Activated CD8-positive, alpha-beta memory T cell treated with anti-CD3 and anti-CD28 coated beads, Interleukin-2, amount 10 ng/mL, durations not matched to agents 7 days and 5 days (primary cell): Measurements from ENCODE around the gene ANKRD65. TPM values are rescaled to one million over a fixed set of nuclear protein-coding genes. Genes with fewer than 3 reads are reported as not detected.
"Not testable (repeated sequence)": the region's sequence is repeated elsewhere in the genome, so short reads cannot be mapped to it uniquely, and the experiment has no call there.

ENCODE experiments used
- ATAC-seq: fragments of 150-1000 bp; cut with Tn5 transposase; one replicate; pipeline ENCODE4 v1.10.0; 2021; ENCODE audit warnings: moderate library complexity
- CTCF ChIA-PET: fragments of 350-600 bp; sonication (Branson Sonifier 250); formaldehyde crosslinking; loops from one replicate; lab custom pipeline; 2021; ENCODE audit warnings: antibody characterized with exemption; lab: Charles Lee
- DNase-seq: peaks from one replicate; pipeline ENCODE4 v3.0.0-alpha.2; 2020
- H3K27ac Mint-ChIP-seq: one replicate; pipeline ENCODE4 v1.8.0; 2021; ENCODE audit warnings: mild to moderate bottlenecking, mixed read lengths
- H3K27me3 Mint-ChIP-seq: one replicate; pipeline ENCODE4 v1.8.0; 2021; ENCODE audit warnings: mixed read lengths
- H3K36me3 Mint-ChIP-seq: one replicate; pipeline ENCODE4 v1.8.0; 2021; ENCODE audit warnings: mild to moderate bottlenecking, mixed read lengths
- H3K4me1 Mint-ChIP-seq: one replicate; pipeline ENCODE4 v1.8.0; 2021; ENCODE audit warnings: mixed read lengths
- H3K4me3 Mint-ChIP-seq: one replicate; pipeline ENCODE4 v1.8.0; 2021; ENCODE audit warnings: mild to moderate bottlenecking, moderate library complexity, mixed read lengths
- H3K9me3 Mint-ChIP-seq: one replicate; pipeline ENCODE4 v1.8.0; 2022; ENCODE audit warnings: low read depth, mixed read lengths
- total RNA-seq, 2 experiments: library from RNA; stranded (reverse); gene quantifications; one replicate each; pipeline ENCODE4 v1.2.3, GENCODE V29; 2021

The ANKRD65 gene
- total RNA-seq, 2 experiments from 2014 or later: not detected

DNA sequence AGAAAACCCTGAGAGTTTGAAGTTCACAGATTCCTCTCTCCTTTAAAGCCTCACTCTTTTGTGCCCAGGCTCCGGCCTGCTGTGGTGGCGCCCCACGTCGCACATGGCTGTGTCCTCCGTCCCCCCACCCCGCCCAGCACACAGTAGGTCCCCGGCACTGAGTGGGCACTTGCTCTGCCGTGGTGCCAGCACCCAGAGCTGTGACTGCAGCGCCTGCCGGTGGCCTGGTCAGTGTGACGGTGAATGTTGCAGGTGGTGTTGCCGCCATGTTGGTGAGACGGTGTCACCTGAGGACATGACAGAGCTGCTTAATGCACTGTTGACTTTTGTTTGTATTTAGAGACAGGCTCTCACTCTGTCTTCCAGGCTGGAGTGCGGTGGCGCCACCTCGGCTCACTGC, 31.8 kb upstream of the ANKRD65 start:
- no peaks in the 10 kb centered on the region for H3K4me1 Mint-ChIP-seq
- DNase-seq (no peak), ATAC-seq (no peak)
- CTCF ChIA-PET: no interaction called here
- H3K27me3 Mint-ChIP-seq: peaks cover 6% of the 10 kb centered on the region
- no peaks in the 10 kb centered on the region for H3K36me3 Mint-ChIP-seq
- no peak overlapping the region for H3K4me3 Mint-ChIP-seq
- H3K9me3 Mint-ChIP-seq: no peaks in the 10 kb centered on the region
- H3K27ac Mint-ChIP-seq: no peak overlapping the region

DNA sequence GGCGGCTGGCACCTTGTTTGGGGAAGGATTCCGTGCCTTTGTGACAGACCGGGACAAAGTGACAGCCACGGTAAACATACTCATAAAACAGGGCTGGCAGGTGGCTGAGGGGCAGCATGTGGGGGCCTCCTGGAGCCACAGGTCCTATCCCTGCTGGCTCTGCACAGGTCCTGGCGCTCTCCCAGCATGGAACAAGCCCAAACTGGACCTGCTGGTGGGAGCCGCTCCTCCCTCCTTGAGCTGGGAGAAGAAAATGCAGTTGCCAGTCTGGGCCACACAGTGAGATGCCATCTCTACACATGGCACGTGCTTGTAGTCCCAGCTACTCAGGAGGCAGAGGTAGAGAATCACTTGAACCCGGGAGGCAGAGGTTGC, 31.3 kb upstream of the ANKRD65 start:
- CTCF ChIA-PET, H3K27me3 Mint-ChIP-seq, H3K27ac Mint-ChIP-seq, H3K9me3 Mint-ChIP-seq, ATAC-seq, H3K36me3 Mint-ChIP-seq, H3K4me3 Mint-ChIP-seq, DNase-seq, H3K4me1 Mint-ChIP-seq: not testable (repeated sequence)

DNA sequence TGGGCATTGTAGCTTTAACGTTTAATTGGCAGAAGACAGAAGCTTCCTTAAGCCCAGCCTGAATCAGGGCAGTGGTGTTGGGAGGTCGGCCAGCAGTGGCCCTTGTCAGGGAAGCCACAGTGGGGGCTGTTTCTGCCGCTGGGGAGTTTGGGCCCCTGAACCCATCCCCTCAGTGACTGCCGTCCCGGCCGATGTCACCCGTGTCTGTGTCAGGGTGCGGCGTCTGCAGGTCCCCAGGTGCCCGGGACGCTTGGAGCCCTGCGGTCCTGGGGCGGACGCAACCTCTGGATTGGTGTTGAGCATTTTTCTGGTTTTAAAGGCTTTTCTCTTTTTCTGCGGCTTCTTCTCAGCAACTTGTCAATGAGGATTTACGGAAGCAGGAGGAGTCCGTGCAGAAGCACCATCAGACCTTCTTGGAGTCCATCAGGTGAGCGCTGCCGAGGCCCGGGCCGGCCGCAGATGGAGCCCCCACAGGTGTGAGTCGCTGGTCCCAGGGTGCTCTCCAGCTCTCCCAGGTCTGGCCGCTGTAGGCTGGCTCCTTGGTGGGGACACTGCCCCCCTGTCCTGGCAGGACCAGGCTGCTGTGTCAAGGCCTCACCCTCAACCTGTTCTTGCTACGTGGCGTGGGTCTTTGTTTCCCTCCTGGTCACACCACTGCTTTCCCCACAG, 30.8 kb upstream of the ANKRD65 start:
- DNase-seq: no peak
- no peak overlapping the region for H3K27ac Mint-ChIP-seq
- no peak for ATAC-seq
- H3K9me3 Mint-ChIP-seq: no peaks in the 10 kb centered on the region
- H3K4me1 Mint-ChIP-seq: no peaks in the 10 kb centered on the region
- CTCF ChIA-PET: no interaction called here
- peaks cover 6% of the 10 kb centered on the region for H3K27me3 Mint-ChIP-seq
- no peak overlapping the region for H3K4me3 Mint-ChIP-seq
- H3K36me3 Mint-ChIP-seq: no peaks in the 10 kb centered on the region

DNA sequence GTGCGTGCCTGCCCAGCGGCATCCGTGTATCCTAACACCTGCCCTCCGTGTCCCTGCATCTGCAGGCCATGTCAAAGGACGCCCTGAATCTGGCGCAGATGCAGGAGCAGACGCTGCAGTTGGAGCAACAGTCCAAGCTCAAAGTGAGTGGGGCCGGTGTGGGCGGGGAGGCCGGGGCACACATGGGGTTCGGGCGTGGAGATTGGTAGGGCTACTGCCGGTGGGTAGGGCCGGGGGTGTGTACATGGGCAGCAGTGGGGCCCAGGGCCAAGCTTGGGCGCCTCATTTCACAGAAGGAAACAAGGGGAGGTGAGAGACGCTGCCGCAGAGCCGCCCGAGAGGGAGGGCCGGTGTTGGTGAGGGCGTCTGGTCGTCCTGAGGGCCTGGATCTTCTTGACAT, 29.5 kb upstream of the ANKRD65 start:
- not testable (repeated sequence) for H3K27me3 Mint-ChIP-seq, ATAC-seq, H3K27ac Mint-ChIP-seq, H3K36me3 Mint-ChIP-seq, H3K4me3 Mint-ChIP-seq, H3K9me3 Mint-ChIP-seq, DNase-seq, H3K4me1 Mint-ChIP-seq
- CTCF ChIA-PET: interaction anchor here (1.0 kb wide), 1 partner anchor 10 kb away, joined by 3 read pairs; no protein-coding TSS in a partner anchor

DNA sequence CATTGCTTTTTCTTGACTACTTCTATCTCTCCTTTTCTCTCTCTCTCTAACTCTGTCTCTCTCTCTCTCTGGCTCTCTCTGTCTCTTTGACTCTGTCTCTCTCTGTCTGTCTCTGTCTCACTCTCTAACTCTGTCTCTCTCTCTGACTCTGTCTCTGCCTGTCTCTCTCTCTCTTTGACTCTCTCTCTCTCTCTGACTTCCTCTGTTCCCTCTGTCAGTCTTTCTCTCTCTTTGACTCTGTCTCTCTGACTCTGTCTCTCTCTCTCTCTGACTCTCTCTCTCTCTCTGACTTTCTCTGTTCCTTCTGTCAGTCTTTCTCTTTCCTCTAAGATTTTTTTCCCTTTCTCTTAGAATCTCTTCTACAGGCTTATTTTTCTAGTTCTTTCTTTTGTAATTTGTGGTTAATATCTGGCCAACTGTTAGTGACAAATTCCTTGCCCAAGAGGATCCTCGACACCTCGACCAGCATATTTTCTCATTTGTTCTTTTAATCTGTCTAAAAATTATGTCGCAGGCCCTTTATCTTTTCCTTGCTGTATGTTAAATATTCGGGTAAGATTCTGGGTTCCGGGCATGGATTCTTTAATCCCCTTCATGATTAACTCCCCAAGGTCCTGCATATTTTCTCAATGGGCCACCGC, 28.1 kb upstream of the ANKRD65 start, which contains the start of gene ATAD3C:
ATAD3C (plus strand) TSS at position 591 of the 641 bp plus-strand sequence. CDS start 995 bp downstream, outside the sequence.
- CTCF ChIA-PET: interaction anchor here (1.0 kb wide), 1 partner anchor 8 kb away, joined by 3 read pairs; no protein-coding TSS in a partner anchor
- H3K4me3 Mint-ChIP-seq: no peak within 1 kb of the TSS

DNA sequence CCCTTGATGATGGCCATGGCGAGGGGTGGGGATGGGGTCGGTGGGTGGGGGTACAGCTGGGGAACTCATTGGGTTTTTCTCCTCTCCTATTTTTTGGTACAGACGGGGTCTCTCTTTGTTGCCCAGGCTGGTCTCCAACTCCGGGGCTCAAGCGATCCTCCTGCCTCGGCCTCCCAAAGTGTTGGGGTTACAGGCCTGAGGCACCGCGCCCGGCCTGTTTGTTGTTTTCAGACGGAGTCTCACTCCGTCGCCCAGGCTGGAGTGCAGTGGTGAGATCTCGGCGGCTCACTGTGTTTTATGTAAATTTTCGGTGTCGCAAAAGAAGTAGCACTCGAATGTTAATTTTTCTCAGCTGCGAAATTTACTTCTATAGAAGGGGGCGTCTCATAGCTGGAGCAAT, 25.6 kb upstream of the ANKRD65 start:
- H3K27me3 Mint-ChIP-seq, DNase-seq, ATAC-seq, H3K4me3 Mint-ChIP-seq, H3K4me1 Mint-ChIP-seq, H3K27ac Mint-ChIP-seq, CTCF ChIA-PET, H3K36me3 Mint-ChIP-seq, H3K9me3 Mint-ChIP-seq: not testable (repeated sequence)

More for the DNA sequence above, 28.1 kb upstream of the ANKRD65 start, which contains the start of gene ATAD3C:
- Mint-ChIP-seq H3K9me3 (no peaks in the 10 kb centered on the region), H3K36me3 (no peaks in the 10 kb centered on the region), H3K27me3 (peaks cover 6% of the 10 kb centered on the region), H3K27ac (no peak within 1 kb of the TSS), H3K4me1 (no peaks in the 10 kb centered on the region)
- ATAC-seq (no peak), DNase-seq (no peak)

DNA sequence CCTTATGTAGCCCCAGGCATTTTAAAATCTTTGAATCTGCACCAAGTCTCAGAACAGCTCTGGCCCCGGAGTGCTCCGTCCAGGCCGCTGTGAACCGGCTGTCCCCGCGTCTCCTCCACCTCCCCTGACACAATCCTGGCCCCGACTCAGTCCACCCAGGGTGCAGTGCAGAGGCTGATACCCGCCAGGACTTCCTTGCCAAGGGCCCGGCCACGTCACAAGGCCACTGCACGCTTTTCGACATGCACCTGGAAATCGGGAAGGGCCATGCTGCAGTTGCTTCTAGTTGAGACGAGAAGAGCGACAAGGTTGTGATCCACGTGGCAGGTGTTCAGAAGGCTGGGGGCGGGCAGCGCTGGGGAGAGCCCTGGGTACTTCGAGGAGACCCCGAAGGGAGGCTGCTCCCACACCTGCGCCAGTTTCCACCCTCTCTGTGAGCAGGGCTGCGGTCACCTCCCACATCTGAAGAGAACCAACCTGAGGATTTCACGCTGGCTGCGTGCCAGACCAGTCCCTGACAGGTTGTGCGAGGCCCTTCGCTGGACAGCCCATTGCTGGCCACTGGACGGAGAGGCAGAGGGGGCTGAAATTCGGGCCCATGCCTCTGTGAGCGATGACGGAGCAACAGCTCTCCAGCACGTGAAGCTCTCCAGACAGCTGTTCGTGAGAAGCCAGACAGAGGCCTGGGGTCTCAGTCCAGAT, 21.1 kb upstream of the ANKRD65 start:
- no peak for ATAC-seq
- H3K27me3 Mint-ChIP-seq: no peaks in the 10 kb centered on the region
- CTCF ChIA-PET: interaction anchor here (0.9 to 2.5 kb wide), 5 partner anchors 13 to 63 kb away, joined by 3 to 13 read pairs (median 8); partner anchors contain the start of gene MRPL20

DNA sequence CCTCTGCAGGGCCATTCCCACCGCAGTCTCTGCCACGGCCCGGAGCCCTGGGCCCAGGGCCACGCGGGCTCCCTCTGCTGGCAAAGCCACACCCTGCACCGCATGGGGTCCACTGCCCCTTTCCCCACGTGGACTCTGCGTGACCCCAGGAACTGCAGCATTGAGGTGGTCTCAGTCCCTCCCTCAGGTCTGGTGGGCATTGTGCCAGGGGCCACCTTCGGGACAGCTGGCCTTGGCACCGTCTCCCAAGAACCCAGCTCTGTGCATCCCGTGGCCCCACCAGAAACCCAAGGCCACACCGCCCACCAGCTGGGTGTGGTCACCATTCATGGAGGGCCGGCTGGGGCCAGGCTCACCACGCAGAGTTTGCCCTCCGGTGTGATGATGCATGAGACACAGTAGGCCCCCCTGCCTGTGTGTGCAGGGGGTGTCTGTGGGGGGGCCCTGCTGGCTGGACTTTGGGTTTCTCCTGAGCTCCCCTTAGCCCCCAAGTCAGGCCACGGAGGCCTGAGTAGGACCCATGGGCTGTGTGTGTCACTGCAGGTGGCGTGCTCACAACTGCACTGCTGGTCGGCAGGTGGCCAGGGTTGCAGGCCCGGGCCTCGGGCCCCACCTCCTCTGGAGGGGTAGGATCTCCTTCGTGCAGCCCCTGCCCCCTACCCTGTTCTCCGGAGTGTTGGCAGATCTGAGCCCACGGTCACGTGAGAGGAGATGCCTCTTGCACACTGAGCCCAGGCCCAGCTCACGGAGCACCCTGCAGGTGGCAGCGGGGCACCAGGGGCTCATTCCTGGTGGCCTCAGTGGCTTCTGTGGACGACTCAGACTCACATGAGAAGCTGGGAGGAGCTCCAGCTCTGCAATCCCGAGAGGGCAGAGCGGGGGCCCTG, 20.2 kb upstream of the ANKRD65 start:
- Mint-ChIP-seq H3K27ac (no peak overlapping the region), H3K4me1 (peaks cover 1% of the 10 kb centered on the region), H3K36me3 (no peaks in the 10 kb centered on the region), H3K9me3 (no peaks in the 10 kb centered on the region), H3K4me3 (no peak overlapping the region), H3K27me3 (peaks cover 5% of the 10 kb centered on the region)
- peak; percentile 83 for ATAC-seq
- peak; percentile 59 for DNase-seq
- CTCF ChIA-PET: interaction anchor here (0.8 to 2.5 kb wide), 10 partner anchors 9 to 205 kb away, joined by 3 to 13 read pairs (median 3); partner anchors contain the start of genes ATAD3C, DVL1 and MRPL20

More for the DNA sequence above, 21.1 kb upstream of the ANKRD65 start:
- DNase-seq: no peak
- no peaks in the 10 kb centered on the region for H3K9me3 Mint-ChIP-seq
- H3K4me3 Mint-ChIP-seq: no peak overlapping the region
- no peak overlapping the region for H3K27ac Mint-ChIP-seq
- no peaks in the 10 kb centered on the region for H3K36me3 Mint-ChIP-seq
- H3K4me1 Mint-ChIP-seq: no peaks in the 10 kb centered on the region

DNA sequence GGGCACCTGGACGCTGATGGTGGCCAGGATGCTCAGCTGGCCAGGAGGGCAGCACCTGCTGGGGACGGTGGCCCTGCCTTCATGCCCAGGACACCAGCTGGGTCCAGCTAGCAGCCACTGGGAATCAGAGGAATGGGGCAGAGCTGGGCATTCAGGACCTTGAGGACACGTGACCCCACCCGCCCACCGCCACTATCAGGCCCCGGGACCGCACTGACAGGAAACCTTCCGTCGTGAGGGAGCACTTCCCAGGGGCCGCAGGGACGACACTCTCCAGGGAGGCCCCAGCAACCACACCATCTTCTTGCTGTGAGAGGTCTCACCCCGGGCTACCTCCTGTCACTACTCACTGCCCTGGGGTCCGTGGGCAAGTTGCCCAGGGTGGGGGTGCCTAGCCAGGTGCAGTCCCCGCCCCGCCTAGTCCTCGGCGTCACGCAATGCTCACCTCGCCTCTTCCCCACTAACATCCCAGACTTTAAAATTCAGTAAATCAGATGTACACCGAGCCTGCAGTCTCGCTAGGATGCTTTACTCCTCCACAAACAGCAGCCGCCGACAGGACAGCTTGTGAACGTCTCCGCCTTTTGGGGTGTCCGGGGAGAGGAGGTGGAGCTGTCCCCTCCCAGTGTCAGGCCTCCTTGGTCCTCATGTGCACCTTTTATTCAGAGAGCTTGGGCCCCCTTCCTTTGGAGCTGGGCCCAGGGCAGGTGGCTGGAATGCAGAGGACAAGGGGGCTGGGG, 19.4 kb upstream of the ANKRD65 start:
- Mint-ChIP-seq H3K27ac (no peak overlapping the region), H3K27me3 (peaks cover 7% of the 10 kb centered on the region), H3K4me3 (no peak overlapping the region), H3K9me3 (no peaks in the 10 kb centered on the region), H3K36me3 (no peaks in the 10 kb centered on the region), H3K4me1 (peaks cover 2% of the 10 kb centered on the region)
- DNase-seq: no peak
- ATAC-seq: no peak
- CTCF ChIA-PET: interaction anchor here (0.7 to 2.5 kb wide), 8 partner anchors 10 to 92 kb away, joined by 3 to 13 read pairs (median 3); partner anchors contain the start of genes ATAD3C, DVL1 and MRPL20

DNA sequence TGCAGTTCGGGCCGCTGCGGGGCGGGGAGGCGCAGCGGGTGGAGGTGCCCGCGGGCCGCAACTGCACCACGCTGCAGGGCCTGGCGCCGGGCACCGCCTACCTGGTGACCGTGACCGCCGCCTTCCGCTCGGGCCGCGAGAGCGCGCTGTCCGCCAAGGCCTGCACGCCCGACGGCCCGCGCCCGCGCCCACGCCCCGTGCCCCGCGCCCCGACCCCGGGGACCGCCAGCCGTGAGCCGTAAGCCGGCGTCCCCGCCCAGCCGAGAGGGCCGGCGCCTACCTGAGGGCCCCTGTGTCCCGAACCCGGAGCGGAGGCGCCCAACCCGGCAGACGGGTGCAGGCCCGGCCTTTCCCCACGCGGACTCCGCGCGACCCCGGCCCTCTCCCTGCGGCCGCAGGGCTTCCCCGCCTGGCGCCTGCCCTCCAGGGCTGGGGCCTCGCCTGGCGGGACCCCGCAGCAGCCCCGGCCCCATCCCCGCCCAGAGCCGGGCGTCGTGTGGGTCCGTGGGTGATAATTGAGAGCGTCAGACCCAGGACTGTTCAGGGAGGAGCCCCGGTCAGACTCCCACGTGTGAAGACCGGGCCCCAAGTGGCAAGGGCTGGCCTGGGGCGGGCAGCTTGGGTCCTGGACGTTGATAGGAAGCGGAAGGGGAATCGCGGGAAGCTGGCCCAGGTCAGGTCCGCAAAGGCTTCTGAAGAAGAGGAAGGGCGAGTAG, 18.6 kb upstream of the ANKRD65 start:
- Mint-ChIP-seq H3K4me3 (no peak overlapping the region), H3K27me3 (peaks cover 12% of the 10 kb centered on the region), H3K4me1 (peaks cover 2% of the 10 kb centered on the region), H3K9me3 (no peaks in the 10 kb centered on the region), H3K36me3 (no peaks in the 10 kb centered on the region), H3K27ac (no peak overlapping the region)
- ATAC-seq: no peak
- CTCF ChIA-PET: interaction anchor here (0.7 kb wide), 1 partner anchor 68 kb away, joined by 3 read pairs; no protein-coding TSS in a partner anchor
- no peak for DNase-seq

DNA sequence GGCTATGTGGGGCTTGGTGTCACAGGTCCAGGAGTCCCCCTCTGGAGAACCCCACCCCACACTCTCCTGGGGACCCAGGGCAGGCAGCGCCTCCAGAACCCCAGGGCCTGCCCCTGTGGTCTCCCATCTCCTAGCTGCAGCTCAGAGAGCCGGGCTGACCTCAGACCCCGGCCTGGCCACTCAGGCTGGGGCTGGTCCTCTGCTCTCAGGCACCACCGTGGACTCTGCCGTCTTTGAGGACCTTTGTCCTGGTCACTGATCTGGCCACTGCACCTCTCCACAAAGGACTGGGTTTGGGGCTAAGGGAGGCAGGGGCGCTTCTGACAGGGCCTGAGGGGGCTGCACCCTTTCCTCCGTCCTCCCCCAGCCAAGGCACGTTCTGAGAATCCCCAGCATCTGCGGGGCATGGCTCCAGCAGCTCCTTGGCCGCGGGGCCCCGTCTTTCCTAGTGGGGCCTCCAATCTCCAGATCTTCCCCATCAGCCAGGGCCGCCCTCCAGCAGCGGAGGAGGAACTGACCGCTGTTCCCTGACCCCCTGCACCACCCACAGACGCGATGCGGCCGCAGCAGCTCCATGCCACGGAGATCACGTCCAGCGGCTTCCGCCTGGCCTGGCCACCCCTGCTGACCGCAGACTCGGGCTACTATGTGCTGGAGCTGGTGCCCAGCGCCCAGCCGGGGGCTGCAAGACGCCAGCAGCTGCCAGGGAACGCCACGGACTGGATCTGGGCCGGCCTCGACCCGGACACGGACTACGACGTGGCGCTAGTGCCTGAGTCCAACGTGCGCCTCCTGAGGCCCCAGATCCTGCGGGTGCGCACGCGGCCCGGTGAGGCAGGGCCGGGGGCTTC, 17.7 kb upstream of the ANKRD65 start:
- Mint-ChIP-seq H3K9me3 (no peaks in the 10 kb centered on the region), H3K27me3 (peaks cover 12% of the 10 kb centered on the region), H3K4me3 (no peak overlapping the region), H3K27ac (no peak overlapping the region), H3K4me1 (peaks cover 2% of the 10 kb centered on the region), H3K36me3 (no peaks in the 10 kb centered on the region)
- ATAC-seq: no peak
- CTCF ChIA-PET: no interaction called here
- no peak for DNase-seq
